NK-92 (cell line): Measurements from ENCODE around the gene MCM10.
A peak's percentile ranks its signal among the peaks of the same experiment; 100 is the strongest.
"Not testable (repeated sequence)": the region's sequence is repeated elsewhere in the genome, so short reads cannot be mapped to it uniquely, and the experiment has no call there.

ENCODE experiments used
- DNase-seq: peaks from one replicate; lab custom pipeline; 2025; ENCODE audit not compliant: unreplicated experiment; lab: John Stamatoyannopoulos, UW

MCM10 gene

DNA sequence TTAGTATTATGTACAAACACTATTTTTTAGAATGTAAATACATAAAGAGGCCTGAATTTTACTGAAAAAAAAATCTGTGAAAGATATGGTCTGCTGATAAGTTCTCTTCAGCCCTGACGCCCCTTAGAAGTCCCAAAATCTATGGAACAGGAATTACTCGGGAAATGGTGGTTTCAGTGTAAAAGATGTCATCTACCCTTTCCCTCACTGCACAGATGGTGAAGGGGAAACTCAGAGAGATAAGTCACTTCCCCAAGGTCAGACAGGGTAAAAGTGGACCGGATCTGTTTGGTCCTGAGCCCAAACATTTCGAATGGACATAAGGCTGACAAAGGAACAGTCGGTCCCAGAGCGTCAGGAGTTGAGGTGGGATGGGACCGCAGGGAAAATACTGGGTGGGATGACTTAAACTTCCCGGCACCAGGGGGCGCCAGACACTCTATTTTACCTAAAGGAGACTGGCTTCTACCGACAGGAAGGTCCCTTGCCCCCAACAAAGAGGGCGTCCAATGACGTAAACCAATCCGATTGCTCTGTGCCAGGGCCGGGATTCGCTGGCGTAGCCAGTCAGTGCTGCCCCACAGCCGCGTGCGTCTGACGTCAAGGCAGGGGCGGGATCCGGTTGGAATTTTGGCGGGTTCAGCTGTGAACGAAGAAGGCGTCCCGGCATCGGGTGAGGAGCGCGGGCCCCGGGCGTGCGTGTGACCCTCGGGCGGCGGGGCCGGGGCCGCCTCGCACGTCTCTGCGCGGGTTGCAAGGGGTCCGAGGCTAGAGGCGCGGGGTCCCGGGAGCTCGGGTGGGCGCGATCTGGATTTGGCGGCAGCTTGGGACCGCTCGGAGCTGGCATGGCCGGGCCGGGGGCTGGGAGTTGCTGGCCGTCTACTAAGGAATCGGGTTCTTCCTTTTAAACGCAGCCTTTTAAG is at the start of gene MCM10:
MCM10 (plus strand) TSS at position 625 of the 923 bp plus-strand sequence. CDS start 2,645 bp downstream, outside the sequence.
- DNase-seq: peak; percentile 83

GRCh38 chr10:13113544-13113943 is 47.8 kb upstream of the MCM10 start:
- no peak for DNase-seq

DNA sequence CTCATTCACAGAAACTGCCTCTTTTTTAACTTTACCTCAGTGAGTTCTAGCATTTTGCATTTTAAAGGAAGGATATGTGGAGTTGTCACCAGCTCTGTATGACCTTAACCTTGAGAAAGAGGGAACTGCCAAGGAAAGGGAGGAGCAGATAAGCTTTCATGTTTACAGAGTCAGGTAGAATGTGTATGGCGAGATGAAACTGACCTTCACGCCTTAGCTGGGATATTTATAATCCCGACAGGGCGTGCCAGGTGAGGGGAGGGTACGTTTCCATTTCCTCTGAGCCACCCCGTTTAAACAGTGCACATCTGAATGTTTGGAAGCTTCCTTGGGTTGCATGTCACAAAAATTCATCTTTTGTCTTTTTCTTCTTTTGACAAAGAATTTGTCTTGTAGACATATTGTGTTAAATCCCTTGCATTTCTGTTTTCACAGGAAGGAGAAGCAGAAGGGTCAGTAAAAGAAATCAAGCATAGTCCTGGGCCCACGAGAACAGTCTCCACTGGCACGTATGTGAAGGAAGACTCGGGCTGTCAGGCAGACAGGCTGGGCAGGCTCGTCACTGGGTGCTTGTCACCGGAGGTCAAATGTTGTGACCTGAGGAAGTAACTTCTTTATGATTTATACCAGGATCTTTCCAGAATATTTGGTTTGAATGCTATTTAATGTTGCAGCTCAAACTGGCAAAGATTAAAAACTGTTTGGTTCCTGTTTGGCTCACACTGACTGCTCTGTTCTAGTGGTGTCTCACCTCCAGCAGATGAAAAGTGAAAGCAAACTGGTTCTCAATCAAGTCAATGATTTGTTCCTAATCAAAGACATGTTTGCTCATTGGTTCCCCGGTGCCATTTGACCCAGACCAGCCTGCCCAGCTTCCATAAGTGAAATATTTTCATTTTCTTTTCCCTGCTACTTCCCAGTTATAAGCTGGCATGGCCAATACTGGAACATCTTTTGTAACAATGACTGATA is 45.2 kb upstream of the MCM10 start:
- no peak for DNase-seq

- DNase-seq: no peak
Measured at GRCh38 chr10:13117841-13118783, 43.2 kb upstream of the MCM10 start.

DNA sequence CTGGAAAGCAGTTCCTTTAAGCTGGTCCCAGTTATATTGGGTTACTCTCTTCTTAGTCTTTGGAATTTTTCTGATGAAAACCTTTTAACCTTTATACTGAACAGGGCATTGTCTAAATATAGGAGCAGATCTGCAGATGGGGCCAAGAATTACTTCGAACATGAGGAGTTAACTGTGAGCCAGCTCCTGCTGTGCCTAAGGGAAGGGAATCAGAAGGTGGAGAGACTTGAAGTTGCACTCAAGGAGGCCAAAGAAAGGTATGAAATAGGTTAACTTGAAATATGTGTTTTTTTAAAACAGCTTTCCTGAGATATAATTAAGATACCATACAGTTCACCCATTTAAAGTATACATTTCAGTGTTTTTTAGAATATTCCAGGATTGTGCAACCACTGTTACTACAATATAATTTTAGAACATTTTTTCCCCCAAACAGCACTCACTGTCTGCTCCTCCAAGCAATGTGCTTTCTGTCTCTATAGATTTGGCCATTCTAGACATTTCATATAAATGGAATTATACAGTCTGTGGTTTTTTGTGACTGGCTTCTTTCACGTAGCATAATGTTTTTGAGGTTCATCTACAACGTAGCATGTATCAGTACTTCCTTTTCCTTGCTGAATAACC is 42.5 kb upstream of the MCM10 start:
- DNase-seq: no peak

GRCh38 chr10:13120786-13121499 is 40.4 kb upstream of the MCM10 start:
- DNase-seq: no peak

GRCh38 chr10:13121500-13121854 is 39.9 kb upstream of the MCM10 start:
- DNase-seq: no peak

DNA sequence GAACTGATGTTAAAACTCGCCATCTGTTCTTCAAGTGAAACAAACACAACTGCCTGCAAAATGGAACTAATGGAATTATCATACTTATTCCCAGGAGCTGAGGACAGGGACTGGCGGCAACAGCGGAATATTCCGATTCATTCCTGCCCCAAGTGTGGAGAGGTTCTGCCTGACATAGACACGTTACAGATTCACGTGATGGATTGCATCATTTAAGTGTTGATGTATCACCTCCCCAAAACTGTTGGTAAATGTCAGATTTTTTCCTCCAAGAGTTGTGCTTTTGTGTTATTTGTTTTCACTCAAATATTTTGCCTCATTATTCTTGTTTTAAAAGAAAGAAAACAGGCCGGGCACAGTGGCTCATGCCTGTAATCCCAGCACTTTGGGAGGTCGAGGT is 24.7 kb upstream of the MCM10 start:
- no peak for DNase-seq

DNA sequence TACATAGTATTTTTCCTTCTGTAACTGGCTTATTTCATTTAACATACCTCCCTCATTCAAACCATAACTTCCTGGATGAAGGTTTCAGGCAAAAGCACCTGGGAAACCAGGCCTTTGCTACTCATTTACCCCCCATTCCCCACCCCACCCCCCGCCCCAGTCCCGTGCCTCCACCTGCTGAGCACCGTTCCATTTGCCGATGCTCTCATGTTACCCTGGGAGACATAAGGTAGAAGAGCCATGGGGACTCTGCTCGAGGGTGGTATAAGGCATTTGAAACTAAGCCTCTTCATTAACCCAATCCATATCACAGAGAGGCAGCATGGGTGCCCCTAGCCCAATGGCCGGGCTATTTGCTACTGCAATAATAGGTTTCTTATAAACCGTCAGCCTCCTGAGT is 22.2 kb upstream of the MCM10 start:
- no peak for DNase-seq

DNA sequence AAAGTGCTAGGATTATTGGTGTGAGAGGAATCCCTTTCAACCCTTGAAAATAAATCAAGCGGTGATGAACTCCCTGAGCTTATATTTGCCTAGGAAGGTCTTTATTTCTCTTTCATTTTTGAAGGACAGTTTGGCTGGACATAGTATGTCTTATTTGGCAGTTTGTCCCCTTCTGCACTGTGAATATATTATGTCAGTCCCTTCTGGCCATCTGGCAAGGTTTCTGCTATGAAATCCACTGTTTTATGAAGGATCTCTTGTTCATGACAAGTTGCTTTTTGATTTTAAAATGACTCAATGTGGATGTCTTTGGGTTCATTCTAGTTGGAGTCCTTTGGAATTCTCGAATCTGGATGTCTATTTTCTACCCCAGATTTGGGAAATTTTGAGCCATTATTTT is 21.7 kb upstream of the MCM10 start:
- no peak for DNase-seq

GRCh38 chr10:13140627-13141190 is 20.6 kb upstream of the MCM10 start:
- DNase-seq: no peak

GRCh38 chr10:13143766-13144165 is 17.6 kb upstream of the MCM10 start:
- no peak for DNase-seq

DNA sequence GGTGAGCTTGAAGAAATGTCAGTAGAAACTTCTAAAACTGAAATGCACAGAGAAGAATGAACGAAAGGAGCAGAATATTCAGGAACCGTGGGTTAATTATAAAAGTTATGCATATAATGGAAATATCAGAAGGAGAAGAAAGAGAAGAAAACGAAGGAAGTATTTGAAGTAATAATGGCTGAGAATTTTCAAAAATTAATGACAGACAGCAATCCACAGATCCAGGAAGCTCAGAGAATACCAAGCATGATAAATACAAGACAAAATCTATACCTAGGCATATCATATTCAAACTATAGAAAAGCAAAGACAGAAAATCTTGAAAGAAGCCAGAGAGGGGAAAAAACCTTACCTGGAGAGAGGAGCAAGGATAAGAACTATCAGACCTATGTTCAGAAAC is 16.5 kb upstream of the MCM10 start:
- DNase-seq: no peak

GRCh38 chr10:13146379-13146778 is 15.0 kb upstream of the MCM10 start:
- no peak for DNase-seq

- no peak for DNase-seq
Measured at GRCh38 chr10:13147161-13147560, 14.2 kb upstream of the MCM10 start.

GRCh38 chr10:13152296-13152695 is 9.1 kb upstream of the MCM10 start:
- no peak for DNase-seq

DNA sequence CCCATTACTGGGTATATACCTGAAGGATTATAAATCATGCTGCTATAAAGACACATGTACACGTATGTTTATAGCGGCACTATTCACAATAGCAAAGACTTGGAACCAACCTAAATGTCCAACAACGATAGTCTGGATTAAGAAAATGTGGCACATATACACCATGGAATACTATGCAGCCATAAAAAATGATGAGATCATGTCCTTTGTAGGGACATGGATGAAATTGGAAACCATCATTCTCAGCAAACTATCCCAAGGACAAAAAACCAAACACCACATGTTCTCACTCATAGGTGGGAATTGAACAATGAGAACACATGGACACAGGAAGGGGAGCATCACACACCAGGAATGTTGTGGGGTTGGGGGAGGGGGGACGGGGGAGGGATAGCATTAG is 5.5 kb upstream of the MCM10 start:
- DNase-seq: not testable (repeated sequence)

DNA sequence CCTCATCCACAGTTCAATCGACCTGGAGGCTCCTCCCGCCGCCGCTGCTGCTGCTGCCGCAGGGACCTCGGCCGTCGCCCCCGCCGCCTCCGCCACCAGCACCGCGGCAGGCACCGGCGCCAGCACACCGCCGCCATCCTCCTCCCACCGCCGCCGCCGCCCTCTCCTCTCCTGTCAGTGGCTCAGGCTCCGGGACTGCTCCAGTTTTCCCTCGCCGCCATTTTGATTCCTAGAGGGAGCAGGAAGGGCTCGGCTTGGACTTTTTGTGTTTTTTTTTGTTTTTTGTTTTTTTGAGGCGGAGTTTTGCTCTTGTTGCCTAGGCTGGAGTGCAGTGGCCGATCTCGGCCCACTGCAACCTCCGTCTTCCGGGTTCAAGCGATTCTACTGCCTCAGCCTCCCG is 3.0 kb upstream of the MCM10 start:
- no peak for DNase-seq

DNA sequence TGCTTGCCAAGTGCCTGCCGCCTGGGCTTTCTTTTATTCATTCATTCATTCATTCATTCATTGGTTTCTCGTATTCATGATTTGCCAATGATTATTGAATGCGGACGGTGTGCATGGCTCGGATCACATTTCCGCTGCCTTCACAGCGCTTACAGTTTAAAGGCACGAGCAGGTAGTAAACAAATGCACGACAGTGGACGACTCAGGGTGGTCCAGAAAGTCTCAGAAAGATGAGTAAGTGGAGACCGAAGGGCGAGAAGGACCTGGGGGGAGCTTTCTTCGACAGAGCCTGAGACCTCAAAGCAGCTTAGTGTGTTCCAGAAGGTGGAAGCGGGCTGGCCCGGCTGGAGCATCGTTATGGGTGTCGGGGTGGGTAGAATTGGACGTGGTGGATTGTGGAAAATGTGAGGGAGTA is 506 bp downstream of the MCM10 start:
- DNase-seq: no peak
